PC-3 (cell line): ENCODE results near the gene MVB12B. TPM values are rescaled to one million over a fixed set of nuclear protein-coding genes. Genes with fewer than 3 reads are reported as not detected.

Source experiments
- ATAC-seq: fragments of 200-7000 bp; cut with Tn5 transposase; 2 replicates; pipeline ENCODE4 v1.9.1; 2020; ENCODE audit warnings: mild to moderate bottlenecking, moderate library complexity
- BruUV-seq: library from RNA; stranded (reverse); fragments of 400-500 nt; replicated peaks from 2 replicates; lab custom pipeline; 2021; lab: Mats Ljungman, UMichigan
- CTCF ChIA-PET: fragments of 300-600 bp; sonication (Branson Sonifier 250); formaldehyde crosslinking; loops from one replicate; lab custom pipeline; 2022; ENCODE audit warnings: antibody characterized with exemption; lab: Charles Lee
- POLR2A ChIA-PET: fragments of 300-600 bp; sonication (Branson Sonifier 250); formaldehyde crosslinking; loops from one replicate; lab custom pipeline; 2022; ENCODE audit warnings: antibody characterized with exemption; ENCODE audit not compliant: unreplicated experiment; lab: Charles Lee
- DNase-seq: peaks from one replicate; pipeline ENCODE4 v3.0.0-alpha.2; 2015
- H2AFZ ChIP-seq: fragments of 300-600 bp; sonication (generic); 2 replicates; pipeline ENCODE4 v1.6.0; 2016; ENCODE audit warnings: antibody characterized with exemption, low read length
- H3F3A ChIP-seq: fragments of 300-600 bp; sonication (generic); one replicate; pipeline ENCODE4 v1.6.0; 2017; ENCODE audit warnings: antibody characterized with exemption, low read length, control low read depth, mild to moderate bottlenecking; ENCODE audit not compliant: unreplicated experiment
- H3K27ac ChIP-seq: fragments of 300-600 bp; sonication (generic); 2 replicates; pipeline ENCODE4 v1.5.1; 2016; ENCODE audit warnings: mild to moderate bottlenecking, low read length
- H3K27me3 ChIP-seq: fragments of 300-600 bp; sonication (generic); 2 replicates; pipeline ENCODE4 v1.6.1; 2016; ENCODE audit warnings: low read length, mixed read lengths
- H3K36me3 ChIP-seq: fragments of 300-600 bp; sonication (generic); 2 replicates; pipeline ENCODE4 v1.6.1; 2016; ENCODE audit warnings: low read depth, mixed run types, low read length, mixed read lengths
- H3K4me1 ChIP-seq: fragments of 300-600 bp; sonication (generic); 2 replicates; pipeline ENCODE4 v1.5.1; 2016; ENCODE audit warnings: low read length; ENCODE audit not compliant: insufficient read depth
- H3K4me2 ChIP-seq: fragments of 300-600 bp; sonication (generic); 2 replicates; pipeline ENCODE4 v1.6.0; 2016; ENCODE audit warnings: low read length
- H3K4me3 ChIP-seq: fragments of 300-600 bp; sonication (generic); 2 replicates; pipeline ENCODE4 v1.5.1; 2016; ENCODE audit warnings: mild to moderate bottlenecking, low read length, mixed read lengths
- H3K79me2 ChIP-seq: fragments of 300-600 bp; sonication (generic); 2 replicates; pipeline ENCODE4 v1.6.1; 2017; ENCODE audit warnings: low read length, mixed read lengths
- H3K9ac ChIP-seq: fragments of 300-600 bp; sonication (generic); 2 replicates; pipeline ENCODE4 v1.6.0; 2016; ENCODE audit warnings: mild to moderate bottlenecking, low read length
- H3K9me2 ChIP-seq: fragments of 300-600 bp; sonication (generic); replicated peaks from 2 replicates; pipeline ENCODE4 v1.6.1; 2016; ENCODE audit warnings: mixed run types, low read length, mixed read lengths
- H3K9me3 ChIP-seq: fragments of 300-600 bp; sonication (generic); 2 replicates; pipeline ENCODE4 v1.6.1; 2016; ENCODE audit warnings: low read length, mixed read lengths
- H4K20me1 ChIP-seq: fragments of 300-600 bp; sonication (generic); 2 replicates; pipeline ENCODE4 v1.6.1; 2016; ENCODE audit warnings: low read length, mixed read lengths
- CTCF ChIP-seq: fragments of 300-600 bp; sonication (generic); conservative IDR thresholded peaks from 2 replicates; pipeline ENCODE4 v1.5.1; 2017; ENCODE audit warnings: antibody characterized with exemption, low read depth, mild to moderate bottlenecking, low read length
- EZH2 ChIP-seq: fragments of 300-600 bp; sonication (generic); IDR thresholded peaks from one replicate; pipeline ENCODE4 v1.6.1; 2017; ENCODE audit warnings: antibody characterized with exemption, mild to moderate bottlenecking, low read length; ENCODE audit not compliant: unreplicated experiment
- EZH2phosphoT487 ChIP-seq: fragments of 300-600 bp; sonication (generic); IDR thresholded peaks from 2 replicates; pipeline ENCODE4 v1.6.1; 2018; ENCODE audit warnings: mild to moderate bottlenecking, antibody characterized with exemption, low read length, borderline replicate concordance
- intact Hi-C: fragments of 100-400 bp; cut with micrococcal nuclease; formaldehyde crosslinking; loops from 2 replicates; pipeline ENCODE4 v1.9.0; 2023
- total RNA-seq: library from RNA; depleted of rRNA; stranded (reverse); fragments of >200 nt; gene quantifications from 2 replicates; pipeline ENCODE4 v1.2.3, GENCODE V29; 2014

Gene MVB12B
- total RNA-seq, 1 experiment from 2014 or later = 7.2 TPM

- TF ChIP-seq EZH2phosphoT487 (no peak), EZH2 (no peak), CTCF (no peak)
- Histone ChIP-seq H3K9ac (no peak overlapping the region), H3K9me2 (no peaks in the 10 kb centered on the region), H3K4me3 (no peak overlapping the region), H4K20me1 (no peaks in the 10 kb centered on the region), H3K4me2 (no peak overlapping the region), H2AFZ (no peak overlapping the region), H3K9me3 (no peaks in the 10 kb centered on the region), H3K4me1 (no peaks in the 10 kb centered on the region), H3K36me3 (no peaks in the 10 kb centered on the region), H3F3A (no peaks in the 10 kb centered on the region), H3K27me3 (no peaks in the 10 kb centered on the region), H3K27ac (no peak overlapping the region), H3K79me2 (no peaks in the 10 kb centered on the region)
- POLR2A ChIA-PET = no interaction called here
- ATAC-seq = no peak
- CTCF ChIA-PET = no interaction called here
- intact Hi-C loops = no loop called here
- DNase-seq = no peak
- no TSS peak for BruUV-seq
Observed at GRCh38 chr9:126461029-126461428, 134.4 kb downstream of the MVB12B start.

DNA sequence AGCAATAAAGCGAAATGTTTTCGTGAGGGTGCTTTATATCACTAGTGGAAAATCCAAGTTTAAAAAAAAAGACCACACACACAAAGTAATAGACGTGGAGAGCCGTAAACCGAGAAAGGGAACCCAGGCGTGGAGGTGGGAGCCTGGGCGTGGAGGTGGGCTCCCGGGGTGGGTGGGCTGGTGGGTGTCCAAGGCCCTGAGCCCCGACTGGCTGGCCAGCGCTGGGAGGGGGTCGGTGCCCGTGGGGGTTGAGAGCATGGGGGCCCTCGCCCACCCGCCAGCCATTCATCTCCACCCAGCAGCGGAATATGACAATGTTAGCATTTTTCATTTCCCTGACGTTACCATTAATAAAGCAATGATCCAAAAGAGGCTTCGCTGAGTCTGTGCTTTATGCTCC, 135.0 kb downstream of the MVB12B start:
- POLR2A ChIA-PET = no interaction called here
- intact Hi-C loops = no loop called here
- ATAC-seq = no peak

GRCh38 chr9:126462617-126463016, 136.0 kb downstream of the MVB12B start:
- Histone ChIP-seq H3K79me2 (no peaks in the 10 kb centered on the region), H2AFZ (no peak overlapping the region), H3K27ac (no peak overlapping the region), H3K4me1 (no peaks in the 10 kb centered on the region), H3K9ac (no peak overlapping the region), H3K27me3 (no peaks in the 10 kb centered on the region), H4K20me1 (no peaks in the 10 kb centered on the region), H3K36me3 (no peaks in the 10 kb centered on the region), H3F3A (no peaks in the 10 kb centered on the region), H3K4me2 (no peak overlapping the region), H3K4me3 (no peak overlapping the region), H3K9me2 (no peaks in the 10 kb centered on the region), H3K9me3 (no peaks in the 10 kb centered on the region)
- ChIA-PET POLR2A (no interaction called here), CTCF (no interaction called here)
- BruUV-seq = no TSS peak
- TF ChIP-seq EZH2 (no peak), CTCF (no peak), EZH2phosphoT487 (no peak)
- DNase-seq (no peak), ATAC-seq (no peak)
- intact Hi-C loops = no loop called here

More for the DNA sequence above, 135.0 kb downstream of the MVB12B start:
- Histone ChIP-seq H3K36me3 (no peaks in the 10 kb centered on the region), H3K27me3 (no peaks in the 10 kb centered on the region), H3K4me2 (no peak overlapping the region), H4K20me1 (no peaks in the 10 kb centered on the region), H3K9me3 (no peaks in the 10 kb centered on the region), H3K4me1 (no peaks in the 10 kb centered on the region), H3K27ac (no peak overlapping the region), H3K79me2 (no peaks in the 10 kb centered on the region), H3K4me3 (no peak overlapping the region), H3K9me2 (no peaks in the 10 kb centered on the region), H3F3A (no peaks in the 10 kb centered on the region), H2AFZ (no peak overlapping the region), H3K9ac (no peak overlapping the region)
- TF ChIP-seq EZH2 (no peak), CTCF (no peak), EZH2phosphoT487 (no peak)
- no peak for DNase-seq
- BruUV-seq = no TSS peak
- CTCF ChIA-PET = no interaction called here
